ENCODE data around the gene C10orf62. TPM values are rescaled to one million over a fixed set of nuclear protein-coding genes. Genes with fewer than 3 reads are reported as not detected.
A peak's percentile ranks its signal among the peaks of the same experiment; 100 is the strongest.

Gene C10orf62
- total and polyA plus RNA-seq, 9 of the 15 experiments (the other 6 are each of a cell fraction or from before 2014, with no cell fraction given), result not detected

DNA sequence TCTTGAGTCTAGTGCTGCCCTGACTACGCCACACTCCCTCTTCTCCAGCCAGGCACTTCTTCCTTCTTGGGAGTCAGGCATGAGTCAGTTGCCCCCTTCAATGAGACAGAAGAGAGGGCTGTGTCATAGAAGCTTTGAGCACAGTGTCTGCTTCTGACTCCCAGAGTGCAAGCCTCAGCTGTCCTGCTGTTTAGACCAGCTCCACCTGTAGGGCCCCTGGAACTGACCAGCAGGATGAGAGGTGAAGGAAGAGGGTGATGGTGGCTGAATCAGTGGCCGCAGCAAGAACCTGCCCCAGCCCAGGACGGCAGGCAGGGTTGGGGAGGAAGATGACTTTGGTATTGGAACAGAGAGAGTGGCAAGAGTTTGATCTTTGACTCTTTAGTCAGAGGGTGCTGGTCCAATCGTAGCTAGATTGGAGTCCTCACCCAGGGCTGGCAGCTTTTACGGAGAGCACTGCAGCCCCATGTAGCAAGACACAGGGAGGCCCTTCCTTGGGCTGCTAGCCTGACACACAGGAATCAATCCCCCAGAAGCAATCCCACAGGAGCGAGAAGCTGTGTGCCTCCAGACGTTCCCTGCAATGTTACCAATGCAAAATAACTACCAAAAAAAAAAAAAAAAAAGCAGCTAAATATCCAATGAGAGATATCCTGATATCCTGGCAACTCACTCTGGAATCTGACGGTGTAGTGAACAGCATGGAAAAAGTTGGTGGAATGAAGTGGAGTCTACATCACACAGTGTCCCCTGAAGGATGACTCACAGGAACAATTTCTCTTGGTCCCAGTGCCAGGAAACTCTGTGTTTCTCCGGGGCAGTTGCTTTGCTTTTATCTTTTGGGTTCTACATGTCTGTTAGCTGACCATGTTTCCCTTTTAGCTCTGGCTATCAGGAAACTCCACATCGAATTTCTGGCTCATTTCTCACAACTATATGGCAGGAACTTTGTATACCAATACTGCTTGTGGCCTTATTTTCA lies 6.9 kb downstream of the C10orf62 start:
- POLR2A ChIA-PET, result interaction anchor here (0.9 to 1.4 kb wide), 2 partner anchors 12 to 130 kb away, joined by 3 to 6 read pairs; no protein-coding TSS in a partner anchor
- Histone ChIP-seq H3K4me1 (replicated peaks in 1 of 2; ENCODE audit: control insufficient read depth in 2 of 2, insufficient read depth in 2 of 2, low read length in 2 of 2) (peaks cover 17 to 23% of the 10 kb centered on the region in 2 experiments), H2AFZ (ENCODE audit: low read depth, low read length) (peak overlapping the region; percentile 86), H3K4me2 (ENCODE audit: insufficient read depth, low read length) (no peak overlapping the region), H3K79me2 (ENCODE audit: control insufficient read depth, insufficient read depth, low read length) (no peaks in the 10 kb centered on the region), H3K9ac (ENCODE audit: insufficient read depth in 1 of 2, low read depth in 2 of 2, low read length in 2 of 2) (peak overlapping the region in 1 of 2 experiments; percentile 45; a peak in 2 of 4 replicates), H3K4me3 (no peak overlapping the region), H4K20me1 (replicated peaks; ENCODE audit: control insufficient read depth, insufficient read depth, low read length) (no peaks in the 10 kb centered on the region), H3K9me1 (ENCODE audit: control insufficient read depth, insufficient read depth, low read length) (no peaks in the 10 kb centered on the region), H3K27me3 (ENCODE audit: control insufficient read depth in 2 of 2, insufficient read depth in 2 of 2, low read length in 2 of 2) (no peaks in the 10 kb centered on the region), H3K9me3 (replicated peaks; ENCODE audit: control insufficient read depth, insufficient read depth, low read depth, low read length) (no peaks in the 10 kb centered on the region), H3K36me3 (ENCODE audit: control insufficient read depth, insufficient read depth, low read length) (no peaks in the 10 kb centered on the region), H3K27ac (ENCODE audit: extremely low read depth, low read depth, low read length) (peak overlapping the region; percentile 22; the same call in 1 of the 3 replicates)
- BruUV-seq (replicated peaks), result no TSS peak
- intact Hi-C loops (cut with micrococcal nuclease) (no loop called here), in situ Hi-C loops (cut with MboI) (no loop called here)
- peak; percentile 71 for ATAC-seq
- peak; percentile 69 for FAIRE-seq
- peak in 2 of 4 experiments; percentile 23 to 56 for DNase-seq (ENCODE audit: extremely low read depth in 1 of 4, low spot score in 3 of 4)
- 48% methylated on average over 8 of the region's 10 CpGs for WGBS (ENCODE audit: insufficient coverage, low coverage, missing lambda C conversion rate)
- CTCF ChIA-PET (ENCODE audit: low intra/inter-chr PET ratio), result no interaction called here
- TF ChIP-seq ARID1B (IDR thresholded peaks at IDR 0.05) (peak; percentile 37; the same call in 1 of the 2 replicates), CEBPZ (IDR thresholded peaks at IDR 0.05; ENCODE audit: borderline replicate concordance, low read depth, low read length) (no peak), JUND (IDR thresholded peaks at IDR 0.05; ENCODE audit: borderline replicate concordance, low read depth, low read length) (peak; percentile 60; the same call in 1 of the 2 replicates), JUND (tag; IDR thresholded peaks at IDR 0.05; ENCODE audit: borderline replicate concordance, low read depth, low read length) (no peak; the same call in 2 of the 3 replicates), CREM (IDR thresholded peaks at IDR 0.05; ENCODE audit: low read depth) (no peak), ZNF134 (CRISPR knock-in tag; conservative IDR thresholded peaks at IDR 0.05) (no peak), SMARCE1 (IDR thresholded peaks at IDR 0.05) (0 out of 2 replicates have a peak, but pooled peaks have one; percentile 23), CBFA2T3 (IDR thresholded peaks at IDR 0.05) (peak; percentile 19; the same call in 1 of the 2 replicates), ATF3 (IDR thresholded peaks at IDR 0.05) (peak; percentile 56), ATF3 (CRISPR knock-in tag; conservative IDR thresholded peaks at IDR 0.05) (no peak), ATF4 (CRISPR knock-in tag; IDR thresholded peaks at IDR 0.05) (no peak), SAFB2 (IDR thresholded peaks at IDR 0.05; ENCODE audit: borderline replicate concordance, low read depth, low read length, severe bottlenecking) (no peak), SMAD2 (IDR thresholded peaks at IDR 0.05; ENCODE audit: low read depth, low read length) (no peak)
- TF ChIP-seq, protein P1, sequence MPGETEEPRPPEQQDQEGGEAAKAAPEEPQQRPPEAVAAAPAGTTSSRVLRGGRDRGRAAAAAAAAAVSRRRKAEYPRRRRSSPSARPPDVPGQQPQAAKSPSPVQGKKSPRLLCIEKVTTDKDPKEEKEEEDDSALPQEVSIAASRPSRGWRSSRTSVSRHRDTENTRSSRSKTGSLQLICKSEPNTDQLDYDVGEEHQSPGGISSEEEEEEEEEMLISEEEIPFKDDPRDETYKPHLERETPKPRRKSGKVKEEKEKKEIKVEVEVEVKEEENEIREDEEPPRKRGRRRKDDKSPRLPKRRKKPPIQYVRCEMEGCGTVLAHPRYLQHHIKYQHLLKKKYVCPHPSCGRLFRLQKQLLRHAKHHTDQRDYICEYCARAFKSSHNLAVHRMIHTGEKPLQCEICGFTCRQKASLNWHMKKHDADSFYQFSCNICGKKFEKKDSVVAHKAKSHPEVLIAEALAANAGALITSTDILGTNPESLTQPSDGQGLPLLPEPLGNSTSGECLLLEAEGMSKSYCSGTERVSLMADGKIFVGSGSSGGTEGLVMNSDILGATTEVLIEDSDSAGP (CRISPR knock-in tag; IDR thresholded peaks at IDR 0.05), result no peak

All from K562 (cell line).